ENCODE data around the gene PCSK4. TPM values are rescaled to one million over a fixed set of nuclear protein-coding genes. Genes with fewer than 3 reads are reported as not detected.

PCSK4 gene
- total and polyA plus RNA-seq, 9 of the 15 experiments (the other 6 are each of a cell fraction or from before 2014, with no cell fraction given): 0.01 to 9.1 (median 2.1) TPM; not detected in 1

DNA sequence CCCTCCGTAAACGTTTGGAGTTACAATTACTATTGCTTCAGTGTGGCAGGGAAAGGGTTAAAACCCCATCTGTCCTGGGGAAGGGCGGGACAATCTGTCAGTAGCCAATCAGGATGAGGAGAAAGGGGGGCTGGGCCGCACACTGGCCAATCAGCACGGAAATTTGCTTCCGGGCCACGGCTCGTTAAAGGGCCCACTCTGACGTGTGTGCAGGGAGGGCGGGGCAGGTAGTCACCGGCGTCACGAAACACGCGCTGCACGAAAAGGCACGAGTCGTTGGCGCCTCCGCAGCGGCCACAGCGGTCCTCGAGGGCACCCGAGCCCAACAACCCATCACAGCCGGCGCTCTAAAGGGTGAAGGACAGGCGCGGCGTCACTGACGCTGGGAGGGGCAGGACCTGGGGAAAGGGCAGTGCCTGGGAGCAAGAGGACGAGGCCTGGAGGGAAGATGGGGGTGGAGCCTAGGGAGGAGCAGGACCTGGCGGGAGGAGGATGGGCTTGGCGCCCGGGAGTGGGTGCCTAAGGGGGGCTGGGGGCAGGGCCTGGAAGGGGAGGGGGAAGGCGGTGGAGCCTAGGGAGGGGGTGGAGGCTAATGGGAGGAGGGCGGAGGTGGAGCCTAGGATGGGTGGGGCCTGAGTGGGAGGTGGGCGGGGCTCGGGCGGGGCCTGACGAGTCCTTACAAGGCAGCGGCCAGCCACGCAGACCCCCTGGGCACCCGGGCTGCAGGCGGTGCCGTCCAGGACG is 17.8 kb upstream of the PCSK4 start (continued):
- 0 out of 2 replicates have a peak, but pooled peaks have one; percentile 67 for TF ChIP-seq GABPB1 (CRISPR knock-in tag; IDR thresholded peaks at IDR 0.05)
- no peak for TF ChIP-seq ZNF75A (CRISPR knock-in tag; IDR thresholded peaks at IDR 0.05)
- peak; percentile 72; the same call in 1 of the 2 replicates for TF ChIP-seq POLR2A (conservative IDR thresholded peaks at IDR 0.05)
- peak; percentile 71; the same call in 1 of the 2 replicates for TF ChIP-seq RB1 (IDR thresholded peaks at IDR 0.05; ENCODE audit: low read depth)
- 0 out of 2 replicates have a peak, but pooled peaks have one; percentile 13 for TF ChIP-seq SOX6 (IDR thresholded peaks at IDR 0.05)
- TF ChIP-seq GABPB2 (CRISPR knock-in tag; conservative IDR thresholded peaks at IDR 0.05): no peak; the same call in 1 of the 2 replicates
- no peak for TF ChIP-seq HDAC3 (IDR thresholded peaks at IDR 0.05; ENCODE audit: borderline replicate concordance, partially characterized antibody)
- peak; percentile 48 for TF ChIP-seq MEIS2 (IDR thresholded peaks at IDR 0.05; ENCODE audit: partially characterized antibody)
- no peak for TF ChIP-seq PRMT5 (CRISPR knock-in tag; IDR thresholded peaks at IDR 0.05)
- TF ChIP-seq, protein P1, sequence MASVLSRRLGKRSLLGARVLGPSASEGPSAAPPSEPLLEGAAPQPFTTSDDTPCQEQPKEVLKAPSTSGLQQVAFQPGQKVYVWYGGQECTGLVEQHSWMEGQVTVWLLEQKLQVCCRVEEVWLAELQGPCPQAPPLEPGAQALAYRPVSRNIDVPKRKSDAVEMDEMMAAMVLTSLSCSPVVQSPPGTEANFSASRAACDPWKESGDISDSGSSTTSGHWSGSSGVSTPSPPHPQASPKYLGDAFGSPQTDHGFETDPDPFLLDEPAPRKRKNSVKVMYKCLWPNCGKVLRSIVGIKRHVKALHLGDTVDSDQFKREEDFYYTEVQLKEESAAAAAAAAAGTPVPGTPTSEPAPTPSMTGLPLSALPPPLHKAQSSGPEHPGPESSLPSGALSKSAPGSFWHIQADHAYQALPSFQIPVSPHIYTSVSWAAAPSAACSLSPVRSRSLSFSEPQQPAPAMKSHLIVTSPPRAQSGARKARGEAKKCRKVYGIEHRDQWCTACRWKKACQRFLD (CRISPR knock-in tag; IDR thresholded peaks at IDR 0.05): peak; percentile 69; the same call in 1 of the 2 replicates
- TF ChIP-seq ZBTB7A (IDR thresholded peaks at IDR 0.05; ENCODE audit: borderline replicate concordance, control insufficient read depth, low read depth, low read length): peak; percentile 84
- TF ChIP-seq, protein P2, sequence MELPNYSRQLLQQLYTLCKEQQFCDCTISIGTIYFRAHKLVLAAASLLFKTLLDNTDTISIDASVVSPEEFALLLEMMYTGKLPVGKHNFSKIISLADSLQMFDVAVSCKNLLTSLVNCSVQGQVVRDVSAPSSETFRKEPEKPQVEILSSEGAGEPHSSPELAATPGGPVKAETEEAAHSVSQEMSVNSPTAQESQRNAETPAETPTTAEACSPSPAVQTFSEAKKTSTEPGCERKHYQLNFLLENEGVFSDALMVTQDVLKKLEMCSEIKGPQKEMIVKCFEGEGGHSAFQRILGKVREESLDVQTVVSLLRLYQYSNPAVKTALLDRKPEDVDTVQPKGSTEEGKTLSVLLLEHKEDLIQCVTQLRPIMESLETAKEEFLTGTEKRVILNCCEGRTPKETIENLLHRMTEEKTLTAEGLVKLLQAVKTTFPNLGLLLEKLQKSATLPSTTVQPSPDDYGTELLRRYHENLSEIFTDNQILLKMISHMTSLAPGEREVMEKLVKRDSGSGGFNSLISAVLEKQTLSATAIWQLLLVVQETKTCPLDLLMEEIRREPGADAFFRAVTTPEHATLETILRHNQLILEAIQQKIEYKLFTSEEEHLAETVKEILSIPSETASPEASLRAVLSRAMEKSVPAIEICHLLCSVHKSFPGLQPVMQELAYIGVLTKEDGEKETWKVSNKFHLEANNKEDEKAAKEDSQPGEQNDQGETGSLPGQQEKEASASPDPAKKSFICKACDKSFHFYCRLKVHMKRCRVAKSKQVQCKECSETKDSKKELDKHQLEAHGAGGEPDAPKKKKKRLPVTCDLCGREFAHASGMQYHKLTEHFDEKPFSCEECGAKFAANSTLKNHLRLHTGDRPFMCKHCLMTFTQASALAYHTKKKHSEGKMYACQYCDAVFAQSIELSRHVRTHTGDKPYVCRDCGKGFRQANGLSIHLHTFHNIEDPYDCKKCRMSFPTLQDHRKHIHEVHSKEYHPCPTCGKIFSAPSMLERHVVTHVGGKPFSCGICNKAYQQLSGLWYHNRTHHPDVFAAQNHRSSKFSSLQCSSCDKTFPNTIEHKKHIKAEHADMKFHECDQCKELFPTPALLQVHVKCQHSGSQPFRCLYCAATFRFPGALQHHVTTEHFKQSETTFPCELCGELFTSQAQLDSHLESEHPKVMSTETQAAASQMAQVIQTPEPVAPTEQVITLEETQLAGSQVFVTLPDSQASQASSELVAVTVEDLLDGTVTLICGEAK (IDR thresholded peaks at IDR 0.05): peak; percentile 65
- TF ChIP-seq, protein P2 (CRISPR knock-in tag; IDR thresholded peaks at IDR 0.05): no peak
- TF ChIP-seq, protein P3, sequence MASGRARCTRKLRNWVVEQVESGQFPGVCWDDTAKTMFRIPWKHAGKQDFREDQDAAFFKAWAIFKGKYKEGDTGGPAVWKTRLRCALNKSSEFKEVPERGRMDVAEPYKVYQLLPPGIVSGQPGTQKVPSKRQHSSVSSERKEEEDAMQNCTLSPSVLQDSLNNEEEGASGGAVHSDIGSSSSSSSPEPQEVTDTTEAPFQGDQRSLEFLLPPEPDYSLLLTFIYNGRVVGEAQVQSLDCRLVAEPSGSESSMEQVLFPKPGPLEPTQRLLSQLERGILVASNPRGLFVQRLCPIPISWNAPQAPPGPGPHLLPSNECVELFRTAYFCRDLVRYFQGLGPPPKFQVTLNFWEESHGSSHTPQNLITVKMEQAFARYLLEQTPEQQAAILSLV (tag; IDR thresholded peaks at IDR 0.05): no peak
- TF ChIP-seq, protein P4, sequence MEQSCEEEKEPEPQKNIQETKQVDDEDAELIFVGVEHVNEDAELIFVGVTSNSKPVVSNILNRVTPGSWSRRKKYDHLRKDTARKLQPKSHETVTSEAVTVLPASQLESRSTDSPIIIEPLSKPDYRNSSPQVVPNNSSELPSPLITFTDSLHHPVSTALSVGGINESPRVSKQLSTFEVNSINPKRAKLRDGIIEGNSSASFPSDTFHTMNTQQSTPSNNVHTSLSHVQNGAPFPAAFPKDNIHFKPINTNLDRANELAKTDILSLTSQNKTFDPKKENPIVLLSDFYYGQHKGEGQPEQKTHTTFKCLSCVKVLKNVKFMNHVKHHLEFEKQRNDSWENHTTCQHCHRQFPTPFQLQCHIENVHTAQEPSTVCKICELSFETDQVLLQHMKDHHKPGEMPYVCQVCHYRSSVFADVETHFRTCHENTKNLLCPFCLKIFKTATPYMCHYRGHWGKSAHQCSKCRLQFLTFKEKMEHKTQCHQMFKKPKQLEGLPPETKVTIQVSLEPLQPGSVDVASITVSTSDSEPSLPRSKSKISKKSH (CRISPR knock-in tag; IDR thresholded peaks at IDR 0.05): no peak
